Stomach (tissue), 9 donors: ENCODE results near the gene CNTN6. TPM values are rescaled to one million over a fixed set of nuclear protein-coding genes. Genes with fewer than 3 reads are reported as not detected.

Experiments
- DNase-seq, 2 donors: peaks; one replicate each; pipeline versions ENCODE4 v3.0.0 to v3.0.0-alpha.2; 2013 to 2019
- H3K27ac ChIP-seq, 5 donors: fragments of 200-600 bp in 4 of 5; sonication (generic) in 4 of 5; one replicate each; pipeline ENCODE4 v1.5.1; 2013 to 2019; ENCODE audit warnings: mild to moderate bottlenecking in 1 of 5, moderate library complexity in 1 of 5
- H3K27me3 ChIP-seq, 3 donors: fragments of 200-600 bp; sonication (generic); one replicate each; pipeline ENCODE4 v1.5.1; 2017 to 2019; ENCODE audit warnings: mixed run types in 1 of 3
- H3K36me3 ChIP-seq, 4 donors: fragments of 200-600 bp; sonication (generic); 1 replicate in 3 of 4; 2 replicates in 1 of 4; pipeline ENCODE4 v1.5.1; 2016 to 2019
- H3K4me1 ChIP-seq, 4 donors: fragments of 200-600 bp; sonication (generic); one replicate each; pipeline ENCODE4 v1.5.1; 2016 to 2019
- H3K4me3 ChIP-seq, 4 donors: fragments of 200-600 bp; sonication (generic) in 3 of 4; one replicate each; pipeline ENCODE4 v1.5.1; 2016 to 2019; ENCODE audit warnings: mild to moderate bottlenecking in 1 of 4
- H3K9me3 ChIP-seq, 4 donors: fragments of 200-600 bp; sonication (generic); one replicate each; pipeline ENCODE4 v1.5.1; 2016 to 2019
- CTCF ChIP-seq, 7 experiments: fragments of 450-650 bp in 4 of 7; fragments of 200-600 bp in 3 of 7; sonication (generic) in 3 of 7; IDR thresholded peaks; one replicate each; pipeline ENCODE4 v1.5.1; 2016 to 2019; ENCODE audit warnings: antibody characterized with exemption in 7 of 7, control low read depth in 2 of 7, mild to moderate bottlenecking in 1 of 7
- EP300 ChIP-seq: sonication (generic); formaldehyde crosslinking; IDR thresholded peaks from one replicate; pipeline ENCODE4 v1.6.1; 2017; ENCODE audit warnings: antibody characterized with exemption
- POLR2A ChIP-seq, 4 donors: fragments of 450-650 bp; IDR thresholded peaks; one replicate each; pipeline ENCODE4 v1.6.1; 2016; ENCODE audit warnings: antibody characterized with exemption in 4 of 4, control low read depth in 2 of 4, mild to moderate bottlenecking in 1 of 4, moderate library complexity in 1 of 4
- POLR2AphosphoS5 ChIP-seq, 3 donors: sonication (generic); formaldehyde crosslinking; IDR thresholded peaks; one replicate each; pipeline ENCODE4 v1.6.1; 2016; ENCODE audit warnings: antibody characterized with exemption in 3 of 3
- WGBS, 5 donors: extraction: QIAGEN DNeasy Blood & Tissue Kit in 3 of 5; methylation state at CpG; one replicate each; pipeline versions ENCODE4 v1.1.5 to v1.1.7; 2013 to 2018; 5-methylcytosine and 5-hydroxymethylcytosine counted together
- intact Hi-C: fragments of 100-400 bp; cut with DNase I; formaldehyde crosslinking; loops from one replicate; pipeline ENCODE4 v1.15.1; 2023; ENCODE audit warnings: low total_unique reads
- polyA plus RNA-seq, 3 donors: library from polyadenylated mRNA; stranded (reverse); fragments of 200-250 nt; gene quantifications; one replicate each; pipeline ENCODE4 v1.2.3, GENCODE V29; 2013
- total RNA-seq, 5 donors: library from RNA; depleted of rRNA; stranded (reverse); fragments of >200 nt; gene quantifications; one replicate each; pipeline versions ENCODE4 v1.1.0 to v1.2.3, GENCODE V29; 2014 to 2016
- donor health status: healthy with polysubstance abuse.
- donor health status: Bipolar disorder and iron deficiency.
- donor health status: healthy.

The CNTN6 gene
- total and polyA plus RNA-seq, 8 donors = 2.2 TPM; not detected in 7

GRCh38 chr3:1288805-1289494 lies 196.1 kb downstream of the CNTN6 start:
- 79 to 85% (median 81%) methylated on average over 4 of the region's 4 CpGs for WGBS, 5 donors
- TF ChIP-seq POLR2A (IDR thresholded peaks at IDR 0.05) = no peak
- no peak for TF ChIP-seq EP300
- no peak for TF ChIP-seq POLR2AphosphoS5 (IDR thresholded peaks at IDR 0.05)
- TF ChIP-seq CTCF (IDR thresholded peaks at IDR 0.05) = no peak
- Histone ChIP-seq H3K9me3 (peaks cover 0 to 6% (median 0%) of the 10 kb centered on the region in 4 donors), H3K36me3 (no peaks in the 10 kb centered on the region), H3K4me3 (no peak overlapping the region), H3K4me1 (no peaks in the 10 kb centered on the region), H3K27me3 (no peaks in the 10 kb centered on the region), H3K27ac (no peak overlapping the region)
- intact Hi-C loops = no loop called here
- no peak for DNase-seq

GRCh38 chr3:1292571-1293071 lies 199.8 kb downstream of the CNTN6 start:
- no peak overlapping the region for H3K27ac ChIP-seq
- WGBS, 5 donors = 44 to 55% (median 46%) methylated on average over 3 of the region's 3 CpGs
- intact Hi-C loops = no loop called here
- no peak overlapping the region for H3K4me3 ChIP-seq
- H3K27me3 ChIP-seq = no peaks in the 10 kb centered on the region
- no peaks in the 10 kb centered on the region for H3K9me3 ChIP-seq
- H3K36me3 ChIP-seq = no peaks in the 10 kb centered on the region
- TF ChIP-seq EP300 (no peak), POLR2A (IDR thresholded peaks at IDR 0.05) (no peak), POLR2AphosphoS5 (IDR thresholded peaks at IDR 0.05) (no peak), CTCF (IDR thresholded peaks at IDR 0.05) (no peak)
- no peak for DNase-seq
- H3K4me1 ChIP-seq = no peaks in the 10 kb centered on the region

- 75 to 91% (median 86%) methylated on average over 5 of the region's 5 CpGs for WGBS, 5 donors
- Histone ChIP-seq H3K36me3 (no peaks in the 10 kb centered on the region), H3K27ac (no peak overlapping the region), H3K27me3 (no peaks in the 10 kb centered on the region), H3K9me3 (no peaks in the 10 kb centered on the region), H3K4me3 (no peak overlapping the region), H3K4me1 (no peaks in the 10 kb centered on the region)
- intact Hi-C loops = no loop called here
- TF ChIP-seq CTCF (IDR thresholded peaks at IDR 0.05) (no peak), POLR2A (IDR thresholded peaks at IDR 0.05) (no peak)
- DNase-seq = no peak
These were observed 201.8 kb downstream of the CNTN6 start for GRCh38 chr3:1294586-1294985.

- Histone ChIP-seq H3K4me3 (no peak overlapping the region), H3K4me1 (no peaks in the 10 kb centered on the region), H3K36me3 (no peaks in the 10 kb centered on the region), H3K9me3 (no peaks in the 10 kb centered on the region), H3K27ac (no peak overlapping the region), H3K27me3 (no peaks in the 10 kb centered on the region)
- DNase-seq = no peak
- intact Hi-C loops = no loop called here
- WGBS, 5 donors = 51 to 66% (median 60%) methylated on average over 6 of the region's 6 CpGs
- TF ChIP-seq POLR2A (IDR thresholded peaks at IDR 0.05) = no peak
- no peak for TF ChIP-seq EP300
- TF ChIP-seq POLR2AphosphoS5 (IDR thresholded peaks at IDR 0.05) = no peak
- TF ChIP-seq CTCF (IDR thresholded peaks at IDR 0.05) = no peak
These were observed 225.6 kb downstream of the CNTN6 start for GRCh38 chr3:1318296-1319005.
